Measurements from ENCODE around the gene SDK1.

- TF ChIP-seq CTCF (IDR thresholded peaks at IDR 0.05) (no peak), POLR2A (IDR thresholded peaks at IDR 0.05) (no peak)
Measured at GRCh38 chr7:4017081-4017480, 716.0 kb downstream of the SDK1 start.
